IMR-90 (cell line): Measurements from ENCODE around the gene DLG5. TPM values are rescaled to one million over a fixed set of nuclear protein-coding genes. Genes with fewer than 3 reads are reported as not detected.

ENCODE experiments used
- ATAC-seq: fragments of 200-7000 bp; cut with Tn5 transposase; 2 replicates; pipeline ENCODE4 v1.9.1; 2020; ENCODE audit warnings: low read depth, mild to moderate bottlenecking, moderate library complexity
- BruUV-seq: library from RNA; stranded (reverse); fragments of 400-500 nt; replicated peaks from 2 replicates; lab custom pipeline; 2021; lab: Mats Ljungman, UMichigan
- CTCF ChIA-PET: fragments of 300-600 bp; formaldehyde crosslinking; extraction: SDS; loops from one replicate; lab custom pipeline; 2021; ENCODE audit warnings: antibody characterized with exemption; lab: Yijun Ruan, JAX
- POLR2A ChIA-PET: fragments of 300-600 bp; sonication (Branson Sonifier 250); formaldehyde crosslinking; loops from one replicate; lab custom pipeline; 2022; ENCODE audit warnings: antibody characterized with exemption; ENCODE audit not compliant: unreplicated experiment; lab: Charles Lee
- DNase-seq: peaks from one replicate; pipeline ENCODE4 v3.0.0; 2013
- H2AFZ ChIP-seq: replicated peaks from 2 replicates; pipeline ENCODE3; 2013; ENCODE audit warnings: low read length, mild to moderate bottlenecking; ENCODE audit not compliant: poor library complexity
- H2AK5ac ChIP-seq: 2 replicates; pipeline ENCODE4 v1.6.1; 2013; ENCODE audit warnings: low read depth, low read length, inconsistent platforms
- H2AK9ac ChIP-seq: replicated peaks from 2 replicates; pipeline ENCODE3; 2013; ENCODE audit warnings: mild to moderate bottlenecking, low read depth, low read length, moderate library complexity; ENCODE audit not compliant: poor library complexity
- H2BK120ac ChIP-seq: 2 replicates; pipeline ENCODE4 v1.6.1; 2013; ENCODE audit warnings: low read depth, low read length, inconsistent platforms
- H2BK15ac ChIP-seq: 3 replicates; pipeline ENCODE4 v1.6.1; 2013; ENCODE audit warnings: low read depth, low read length, inconsistent platforms
- H2BK20ac ChIP-seq: 2 replicates; pipeline ENCODE4 v1.6.1; 2013; ENCODE audit warnings: low read depth, mild to moderate bottlenecking, inconsistent platforms, low read length, moderate library complexity
- H2BK5ac ChIP-seq: 2 replicates; pipeline ENCODE4 v1.6.1; 2013; ENCODE audit warnings: mild to moderate bottlenecking, low read depth, low read length, inconsistent platforms; ENCODE audit not compliant: poor library complexity, severe bottlenecking
- H3K14ac ChIP-seq: replicated peaks from 2 replicates; pipeline ENCODE4 v1.6.1; 2013; ENCODE audit warnings: low read depth, low read length, inconsistent platforms
- H3K18ac ChIP-seq: 2 replicates; pipeline ENCODE4 v1.6.1; 2013; ENCODE audit warnings: low read depth, low read length, control low read depth
- H3K23ac ChIP-seq: 2 replicates; pipeline ENCODE4 v1.6.1; 2013; ENCODE audit warnings: low read depth, low read length, inconsistent platforms
- H3K27ac ChIP-seq: 2 replicates; pipeline ENCODE4 v1.5.1; 2013; ENCODE audit warnings: mild to moderate bottlenecking, control low read depth, low read length; ENCODE audit not compliant: insufficient read depth
- H3K27me3 ChIP-seq: 2 replicates; pipeline ENCODE4 v1.6.1; 2013; ENCODE audit warnings: low read length; ENCODE audit not compliant: control insufficient read depth, insufficient read depth
- H3K36me3 ChIP-seq: 2 replicates; pipeline ENCODE4 v1.6.1; 2013; ENCODE audit warnings: low read length, mixed read lengths; ENCODE audit not compliant: control insufficient read depth, insufficient read depth
- H3K4ac ChIP-seq: 2 replicates; pipeline ENCODE4 v1.6.1; 2013; ENCODE audit warnings: low read depth, low read length, inconsistent platforms
- H3K4me1 ChIP-seq: 2 replicates; pipeline ENCODE4 v1.6.1; 2013; ENCODE audit warnings: low read length, mixed read lengths; ENCODE audit not compliant: control insufficient read depth, insufficient read depth
- H3K4me2 ChIP-seq: 2 replicates; pipeline ENCODE4 v1.6.1; 2013; ENCODE audit warnings: low read depth, mild to moderate bottlenecking, control low read depth, low read length, moderate library complexity
- H3K4me3 ChIP-seq: 2 replicates; pipeline ENCODE4 v1.5.1; 2013; ENCODE audit warnings: low read depth, mild to moderate bottlenecking, control low read depth, low read length, moderate library complexity; ENCODE audit not compliant: insufficient read depth
- H3K56ac ChIP-seq: 2 replicates; pipeline ENCODE4 v1.6.1; 2013; ENCODE audit warnings: low read length, inconsistent platforms; ENCODE audit not compliant: insufficient read depth; ENCODE audit errors: extremely low read depth
- H3K79me1 ChIP-seq, 2 experiments: 2 replicates each; pipeline ENCODE4 v1.6.1; 2013; ENCODE audit warnings: low read length in 2 of 2, inconsistent platforms in 1 of 2, low read depth in 1 of 2
- H3K9ac ChIP-seq: 2 replicates; pipeline ENCODE4 v1.6.1; 2013; ENCODE audit warnings: low read depth, low read length, control low read depth
- H3K9me1 ChIP-seq: 2 replicates; pipeline ENCODE4 v1.6.1; 2013; ENCODE audit warnings: low read length, inconsistent platforms; ENCODE audit not compliant: insufficient read depth
- H3K9me3 ChIP-seq: 2 replicates; pipeline ENCODE4 v1.6.1; 2013; ENCODE audit warnings: low read length; ENCODE audit not compliant: control insufficient read depth, insufficient read depth
- H4K20me1 ChIP-seq: 2 replicates; pipeline ENCODE4 v1.6.1; 2013; ENCODE audit warnings: low read length, inconsistent platforms; ENCODE audit not compliant: insufficient read depth
- H4K5ac ChIP-seq: 2 replicates; pipeline ENCODE4 v1.6.1; 2013; ENCODE audit warnings: mild to moderate bottlenecking, low read depth, low read length, control low read depth
- H4K8ac ChIP-seq, 2 experiments: 2 replicates each; pipeline ENCODE4 v1.6.1; 2013; ENCODE audit warnings: low read depth in 2 of 2, low read length in 2 of 2, control low read depth in 1 of 2, inconsistent platforms in 1 of 2
- H4K91ac ChIP-seq: 2 replicates; pipeline ENCODE4 v1.6.1; 2013; ENCODE audit warnings: low read depth, low read length, inconsistent platforms; ENCODE audit not compliant: insufficient read depth
- CEBPB ChIP-seq: IDR thresholded peaks from 2 replicates; pipeline ENCODE4 v1.6.1; 2012; ENCODE audit warnings: low read depth, low read length, improper control_type of control experiment
- FOS ChIP-seq: fragments of 150-350 bp; IDR thresholded peaks from 2 replicates; pipeline ENCODE4 v1.6.1; 2016; ENCODE audit warnings: low read depth, low read length
- MAZ ChIP-seq: IDR thresholded peaks from 2 replicates; pipeline ENCODE4 v1.6.1; 2012; ENCODE audit warnings: low read depth, mild to moderate bottlenecking, low read length, improper control_type of control experiment, moderate library complexity, borderline replicate concordance
- MXI1 ChIP-seq: IDR thresholded peaks from 2 replicates; pipeline ENCODE4 v1.6.1; 2012; ENCODE audit warnings: low read depth, mild to moderate bottlenecking, low read length, moderate library complexity, borderline replicate concordance
- RAD21 ChIP-seq: IDR thresholded peaks from 2 replicates; pipeline ENCODE4 v1.6.1; 2012; ENCODE audit warnings: low read length, improper control_type of control experiment
- WGBS, 2 experiments: methylation state at CpG; one replicate each; pipeline versions ENCODE4 v1.1.5 to v1.1.7; 2013; ENCODE audit warnings: missing lambda C conversion rate in 2 of 2; ENCODE audit not compliant: insufficient read length in 1 of 2; ENCODE audit errors: extremely low coverage in 2 of 2; 5-methylcytosine and 5-hydroxymethylcytosine counted together
- dilution Hi-C: fragments of 300-500 bp; cut with HindIII; formaldehyde crosslinking; loops from one replicate; pipeline ENCODE4 v1.14.3; 2018; ENCODE audit warnings: low sequenced_read_pairs; ENCODE audit not compliant: unreplicated experiment
- in situ Hi-C: fragments of 300-500 bp; cut with MboI; formaldehyde crosslinking; loops from 3 replicates; pipeline ENCODE4 v1.14.3; 2019; ENCODE audit warnings: low sequenced_read_pairs, inconsistent platforms, mixed read lengths
- intact Hi-C: fragments of 100-400 bp; cut with micrococcal nuclease; formaldehyde crosslinking; loops from 2 replicates; pipeline ENCODE4 v1.10.0; 2022
- polyA plus RNA-seq, 3 experiments: library from polyadenylated mRNA; depleted of rRNA; stranded (reverse); fragments of >200 nt; gene quantifications; 2 replicates each; pipeline ENCODE4 v1.2.3, GENCODE V29; 2012; ENCODE audit warnings: low replicate concordance in 1 of 3
- total RNA-seq: library from RNA; depleted of rRNA; stranded (reverse); fragments of >200 nt; gene quantifications from 2 replicates; pipeline ENCODE4 v1.2.3, GENCODE V29; 2012

DLG5 gene
- total and polyA plus RNA-seq, 2 of the 4 experiments (the other 2 are of a cell fraction): 12.7 to 28.7 TPM

DNA sequence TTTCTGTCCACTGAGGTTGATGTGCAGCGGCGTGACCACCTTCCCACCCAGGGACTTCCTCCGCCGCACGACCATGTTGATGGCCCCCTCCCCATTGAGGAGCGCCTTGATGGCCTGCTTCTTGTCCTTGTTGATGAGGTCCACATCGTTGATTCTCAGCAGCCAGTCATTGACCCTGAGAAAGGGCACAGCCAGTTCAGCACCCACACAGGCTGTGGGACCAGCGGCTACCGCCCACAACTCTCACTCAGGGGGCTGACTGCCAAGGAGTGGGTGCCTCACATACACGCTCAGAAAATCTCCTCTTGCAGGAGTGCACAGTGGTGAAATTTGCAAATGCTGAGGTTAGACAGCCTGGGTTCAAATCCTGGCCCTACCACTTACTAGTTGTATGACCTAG is 97.2 kb downstream of the DLG5 start:
- no peak overlapping the region for H4K5ac ChIP-seq
- H4K91ac ChIP-seq: no peak overlapping the region
- TF ChIP-seq FOS (no peak), CEBPB (no peak), RAD21 (no peak), MXI1 (no peak), MAZ (no peak)
- POLR2A ChIA-PET: no interaction called here
- no peak overlapping the region for H2BK20ac ChIP-seq
- DNase-seq (no peak), ATAC-seq (no peak)
- H2AK9ac ChIP-seq: no peak overlapping the region
- 98% methylated on average over 6 of the region's 10 CpGs; no CpG with 5 or more reads in 1 of the 2 experiments for WGBS, 2 experiments
- no peak overlapping the region for H3K4me3 ChIP-seq
- H3K14ac ChIP-seq: no peak overlapping the region
- H3K36me3 ChIP-seq: peaks cover 57% of the 10 kb centered on the region
- CTCF ChIA-PET: no interaction called here
- H3K9me3 ChIP-seq: no peaks in the 10 kb centered on the region
- H3K56ac ChIP-seq: no peak overlapping the region
- no peak overlapping the region for H3K23ac ChIP-seq
- no peak overlapping the region for H2AK5ac ChIP-seq
- no TSS peak for BruUV-seq
- H3K4me2 ChIP-seq: no peak overlapping the region
- in situ Hi-C loops (no loop called here), dilution Hi-C loops (no loop called here), intact Hi-C loops (no loop called here)
- no peak overlapping the region for H2BK5ac ChIP-seq
- no peak overlapping the region for H2BK120ac ChIP-seq
- H3K9ac ChIP-seq: no peak overlapping the region
- H2AFZ ChIP-seq: no peak overlapping the region
- H3K27ac ChIP-seq: no peak overlapping the region
- no peak overlapping the region for H3K4ac ChIP-seq
- H2BK15ac ChIP-seq: no peak overlapping the region
- no peak overlapping the region for H4K8ac ChIP-seq
- H4K20me1 ChIP-seq: 0 out of 2 replicates have a peak, but pooled peaks cover 4% of the 10 kb centered on the region
- H3K27me3 ChIP-seq: no peaks in the 10 kb centered on the region
- no peaks in the 10 kb centered on the region for H3K4me1 ChIP-seq
- H3K9me1 ChIP-seq: 0 out of 2 replicates have a peak, but pooled peaks cover 3% of the 10 kb centered on the region
- H3K79me1 ChIP-seq: peaks cover 13 to 21% of the 10 kb centered on the region in 2 experiments
- no peak overlapping the region for H3K18ac ChIP-seq
